HL-60 (cell line): ENCODE results near the gene CAMTA1.

Experiments
- CTCF ChIP-seq: IDR thresholded peaks from one replicate; pipeline ENCODE4 v1.5.1; 2011; ENCODE audit warnings: low read length, control low read depth, inconsistent platforms; ENCODE audit not compliant: insufficient read depth
- GABPA ChIP-seq: IDR thresholded peaks from 2 replicates; pipeline ENCODE4 v1.6.1; 2012; ENCODE audit warnings: low read depth
- POLR2AphosphoS5 ChIP-seq: IDR thresholded peaks from 2 replicates; pipeline ENCODE4 v1.6.1; 2012; ENCODE audit warnings: low read depth
- REST ChIP-seq: IDR thresholded peaks from 2 replicates; pipeline ENCODE4 v1.6.1; 2012; ENCODE audit warnings: low read depth; ENCODE audit not compliant: insufficient replicate concordance

GRCh38 chr1:7591565-7591964 is 806.3 kb downstream of the CAMTA1 start:
- TF ChIP-seq CTCF (no peak), POLR2AphosphoS5 (no peak), REST (no peak), GABPA (no peak)
